HepG2 (cell line): ENCODE results near the gene LONP1. TPM values are rescaled to one million over a fixed set of nuclear protein-coding genes. Genes with fewer than 3 reads are reported as not detected.

Experiments
- CAMTA2 ChIP-seq: sonication (generic); formaldehyde crosslinking; IDR thresholded peaks from 2 replicates; pipeline ENCODE4 v1.4.0; 2020; ENCODE audit warnings: mild to moderate bottlenecking, missing genetic modification reagents, borderline replicate concordance
- CHD4 ChIP-seq: fragments of 200-600 bp; sonication (generic); IDR thresholded peaks from 2 replicates; pipeline ENCODE4 v1.7.0; 2017; ENCODE audit warnings: mild to moderate bottlenecking, low read length, borderline replicate concordance
- ELF1 ChIP-seq: sonication (generic); formaldehyde crosslinking; IDR thresholded peaks from 2 replicates; pipeline ENCODE4 v1.4.0; 2020; ENCODE audit warnings: missing genetic modification reagents
- HDAC1 ChIP-seq: sonication (generic); formaldehyde crosslinking; IDR thresholded peaks from 2 replicates; pipeline ENCODE4 v1.5.1; 2020; ENCODE audit warnings: mild to moderate bottlenecking, missing genetic modification reagents
- HNRNPK ChIP-seq: fragments of 200-400 bp; formaldehyde crosslinking; IDR thresholded peaks from 2 replicates; pipeline ENCODE4 v1.6.1; 2018; ENCODE audit warnings: low read length, low read depth, moderate library complexity, mild to moderate bottlenecking; ENCODE audit not compliant: poor library complexity, severe bottlenecking
- HNRNPL ChIP-seq: fragments of 200-400 bp; formaldehyde crosslinking; IDR thresholded peaks from 2 replicates; pipeline ENCODE4 v1.6.1; 2017; ENCODE audit warnings: mild to moderate bottlenecking, low read depth, low read length
- HOXA9 ChIP-seq: sonication (generic); formaldehyde crosslinking; IDR thresholded peaks from 2 replicates; pipeline ENCODE4 v1.8.1; 2022; ENCODE audit warnings: missing genetic modification reagents, mild to moderate bottlenecking, moderate library complexity, borderline replicate concordance
- HOXD1 ChIP-seq: sonication (generic); formaldehyde crosslinking; IDR thresholded peaks from 2 replicates; pipeline ENCODE4 v1.5.0; 2020; ENCODE audit warnings: missing genetic modification reagents
- KDM2A ChIP-seq: sonication (generic); formaldehyde crosslinking; IDR thresholded peaks from 2 replicates; pipeline ENCODE4 v1.4.0; 2020; ENCODE audit warnings: low read depth, missing genetic modification reagents, borderline replicate concordance
- NR2F2 ChIP-seq: IDR thresholded peaks from 2 replicates; pipeline ENCODE4 v1.6.1; 2012; ENCODE audit warnings: low read depth, inconsistent platforms, borderline replicate concordance
- SCMH1 ChIP-seq: sonication (generic); formaldehyde crosslinking; IDR thresholded peaks from 2 replicates; pipeline ENCODE4 v1.9.0; 2021; ENCODE audit warnings: missing genetic modification reagents, mild to moderate bottlenecking, borderline replicate concordance
- SRSF4 ChIP-seq: fragments of 200-400 bp; formaldehyde crosslinking; IDR thresholded peaks from one replicate; pipeline ENCODE4 v1.6.1; 2018; ENCODE audit warnings: mild to moderate bottlenecking, low read depth, low read length, moderate library complexity; ENCODE audit not compliant: poor library complexity, severe bottlenecking
- ZBTB42 ChIP-seq: sonication (generic); formaldehyde crosslinking; IDR thresholded peaks from 2 replicates; pipeline ENCODE4 v1.5.0; 2020; ENCODE audit warnings: mild to moderate bottlenecking, missing genetic modification reagents
- ZNF264 ChIP-seq: sonication (generic); formaldehyde crosslinking; IDR thresholded peaks from 2 replicates; pipeline ENCODE4 v1.4.0; 2020; ENCODE audit warnings: missing genetic modification reagents
- ZNF33B ChIP-seq: sonication (generic); formaldehyde crosslinking; IDR thresholded peaks from 2 replicates; pipeline ENCODE4 v1.5.1; 2020; ENCODE audit warnings: mild to moderate bottlenecking, missing genetic modification reagents
- ZNF766 ChIP-seq: sonication (generic); formaldehyde crosslinking; IDR thresholded peaks from 2 replicates; pipeline ENCODE4 v1.5.0; 2020; ENCODE audit warnings: missing genetic modification reagents, borderline replicate concordance
- ZNF841 ChIP-seq: sonication (generic); formaldehyde crosslinking; IDR thresholded peaks from 2 replicates; pipeline ENCODE4 v1.8.1; 2023; ENCODE audit warnings: missing genetic modification reagents, borderline replicate concordance
- polyA plus RNA-seq, 8 experiments: library from polyadenylated mRNA; depleted of rRNA in 3 of 8; stranded (reverse) in 7 of 8; unstranded in 1 of 8; fragments of >200 nt; fragmentation: Illumina TruSeq in 4 of 8; extraction: Trizol in 4 of 8; gene quantifications; 2 replicates each; pipeline versions ENCODE4 v1.2.1 to v1.2.3, GENCODE V29; 2011 to 2016; ENCODE audit warnings: low read depth in 4 of 8, missing spikeins in 1 of 8, mixed read lengths in 1 of 8; ENCODE audit not compliant: insufficient read depth in 1 of 8
- total RNA-seq, 5 experiments: library from RNA; depleted of rRNA; stranded (reverse); fragments of >200 nt; fragmentation: Illumina TruSeq; extraction: Trizol; gene quantifications; 2 replicates each; pipeline ENCODE4 v1.2.3, GENCODE V29; 2016; ENCODE audit warnings: low read depth in 1 of 5
- TF ChIP-seq, protein P1 (sequence below): sonication (generic); formaldehyde crosslinking; IDR thresholded peaks from 2 replicates; pipeline ENCODE4 v1.5.0; 2020; ENCODE audit warnings: mild to moderate bottlenecking, missing genetic modification reagents
- TF ChIP-seq, protein P2 (sequence below): sonication (generic); formaldehyde crosslinking; IDR thresholded peaks from 2 replicates; pipeline ENCODE4 v1.8.1; 2023; ENCODE audit warnings: missing genetic modification reagents, inconsistent platforms, borderline replicate concordance
- TF ChIP-seq, protein P3 (sequence below): sonication (generic); formaldehyde crosslinking; IDR thresholded peaks from 2 replicates; pipeline ENCODE4 v1.4.0; 2020; ENCODE audit warnings: missing genetic modification reagents, borderline replicate concordance

The LONP1 gene
- total and polyA plus RNA-seq, 2 of the 13 experiments (the other 11 are each of a cell fraction or from before 2014, with no cell fraction given): 59.5 to 76.8 TPM

DNA sequence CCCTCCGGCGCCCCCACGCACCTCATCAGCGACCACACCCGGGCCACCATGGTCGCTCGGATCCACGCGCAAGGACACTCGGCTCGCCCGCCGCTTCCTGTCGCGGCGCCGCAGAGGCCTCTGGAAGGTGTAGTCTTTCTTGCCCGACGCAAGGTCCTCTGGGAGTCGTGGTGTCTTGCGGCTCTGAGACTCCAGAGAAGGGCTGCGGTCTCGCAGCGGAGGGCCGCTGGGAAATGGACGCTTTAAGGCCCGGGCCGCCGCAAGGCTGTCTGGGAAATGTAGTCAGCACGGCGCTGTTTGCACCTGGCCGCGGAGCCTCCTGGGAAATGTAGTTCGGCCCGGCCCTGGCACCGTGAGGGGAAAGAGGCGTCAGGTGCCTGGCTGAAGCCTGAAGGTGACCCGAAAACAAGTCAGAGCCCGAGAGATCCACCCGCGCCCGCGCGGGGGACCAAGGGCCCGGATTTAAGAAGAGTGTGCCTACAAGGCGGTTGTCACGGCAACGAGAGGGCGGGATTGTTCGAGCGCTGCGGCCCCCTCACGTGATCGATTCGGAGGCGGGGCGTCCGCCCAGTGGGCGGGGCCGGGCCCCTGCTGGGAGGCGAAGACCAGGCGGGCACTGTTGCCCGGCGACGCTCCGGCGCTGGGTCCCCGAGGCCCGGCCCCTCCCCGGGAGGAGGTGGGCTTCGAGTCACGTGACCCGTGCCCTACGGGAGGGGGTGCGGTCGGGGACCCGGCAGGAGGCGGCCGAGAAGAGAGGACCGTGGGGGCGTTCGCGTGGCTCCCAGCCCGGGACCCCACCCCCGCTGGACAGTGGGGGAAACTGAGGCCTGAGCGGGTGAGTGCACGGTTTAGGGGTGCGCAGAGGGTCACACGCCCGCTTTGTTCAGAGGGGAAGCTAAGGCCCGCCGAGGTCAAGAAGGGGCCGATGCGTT, 39.2 kb downstream of the LONP1 start, which contains the start of the genes HSD11B1L and MICOS13 (continued):
- TF ChIP-seq HDAC1 (CRISPR knock-in tag): peak; percentile 88
- no peak for TF ChIP-seq NR2F2
- TF ChIP-seq HNRNPL: no peak
- peak; percentile 97 for TF ChIP-seq ELF1 (CRISPR knock-in tag)
- no peak for TF ChIP-seq ZNF33B (CRISPR knock-in tag)
- TF ChIP-seq SCMH1 (CRISPR knock-in tag): no peak
- no peak; the same call in 1 of the 2 replicates for TF ChIP-seq HOXD1 (CRISPR knock-in tag)
- 0 out of 2 replicates have a peak, but pooled peaks have one; percentile 40 for TF ChIP-seq ZNF766 (CRISPR knock-in tag)
- TF ChIP-seq, protein P1, sequence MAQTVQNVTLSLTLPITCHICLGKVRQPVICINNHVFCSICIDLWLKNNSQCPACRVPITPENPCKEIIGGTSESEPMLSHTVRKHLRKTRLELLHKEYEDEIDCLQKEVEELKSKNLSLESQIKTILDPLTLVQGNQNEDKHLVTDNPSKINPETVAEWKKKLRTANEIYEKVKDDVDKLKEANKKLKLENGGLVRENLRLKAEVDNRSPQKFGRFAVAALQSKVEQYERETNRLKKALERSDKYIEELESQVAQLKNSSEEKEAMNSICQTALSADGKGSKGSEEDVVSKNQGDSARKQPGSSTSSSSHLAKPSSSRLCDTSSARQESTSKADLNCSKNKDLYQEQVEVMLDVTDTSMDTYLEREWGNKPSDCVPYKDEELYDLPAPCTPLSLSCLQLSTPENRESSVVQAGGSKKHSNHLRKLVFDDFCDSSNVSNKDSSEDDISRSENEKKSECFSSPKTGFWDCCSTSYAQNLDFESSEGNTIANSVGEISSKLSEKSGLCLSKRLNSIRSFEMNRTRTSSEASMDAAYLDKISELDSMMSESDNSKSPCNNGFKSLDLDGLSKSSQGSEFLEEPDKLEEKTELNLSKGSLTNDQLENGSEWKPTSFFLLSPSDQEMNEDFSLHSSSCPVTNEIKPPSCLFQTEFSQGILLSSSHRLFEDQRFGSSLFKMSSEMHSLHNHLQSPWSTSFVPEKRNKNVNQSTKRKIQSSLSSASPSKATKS: no peak
- TF ChIP-seq, protein P2, sequence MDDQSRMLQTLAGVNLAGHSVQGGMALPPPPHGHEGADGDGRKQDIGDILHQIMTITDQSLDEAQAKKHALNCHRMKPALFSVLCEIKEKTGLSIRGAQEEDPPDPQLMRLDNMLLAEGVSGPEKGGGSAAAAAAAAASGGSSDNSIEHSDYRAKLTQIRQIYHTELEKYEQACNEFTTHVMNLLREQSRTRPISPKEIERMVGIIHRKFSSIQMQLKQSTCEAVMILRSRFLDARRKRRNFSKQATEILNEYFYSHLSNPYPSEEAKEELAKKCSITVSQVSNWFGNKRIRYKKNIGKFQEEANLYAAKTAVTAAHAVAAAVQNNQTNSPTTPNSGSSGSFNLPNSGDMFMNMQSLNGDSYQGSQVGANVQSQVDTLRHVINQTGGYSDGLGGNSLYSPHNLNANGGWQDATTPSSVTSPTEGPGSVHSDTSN (CRISPR knock-in tag): no peak
- 0 out of 2 replicates have a peak, but pooled peaks have one; percentile 8 for TF ChIP-seq ZNF264
- no peak for TF ChIP-seq ZBTB42 (CRISPR knock-in tag)
- no peak for TF ChIP-seq CHD4
- TF ChIP-seq HNRNPK: no peak
- 0 out of 2 replicates have a peak, but pooled peaks have one; percentile 73 for TF ChIP-seq CAMTA2 (CRISPR knock-in tag)
- peak; percentile 78 for TF ChIP-seq KDM2A
- no peak for TF ChIP-seq ZNF841 (CRISPR knock-in tag)
- no peak for TF ChIP-seq SRSF4
- no peak for TF ChIP-seq HOXA9
- TF ChIP-seq, protein P3, sequence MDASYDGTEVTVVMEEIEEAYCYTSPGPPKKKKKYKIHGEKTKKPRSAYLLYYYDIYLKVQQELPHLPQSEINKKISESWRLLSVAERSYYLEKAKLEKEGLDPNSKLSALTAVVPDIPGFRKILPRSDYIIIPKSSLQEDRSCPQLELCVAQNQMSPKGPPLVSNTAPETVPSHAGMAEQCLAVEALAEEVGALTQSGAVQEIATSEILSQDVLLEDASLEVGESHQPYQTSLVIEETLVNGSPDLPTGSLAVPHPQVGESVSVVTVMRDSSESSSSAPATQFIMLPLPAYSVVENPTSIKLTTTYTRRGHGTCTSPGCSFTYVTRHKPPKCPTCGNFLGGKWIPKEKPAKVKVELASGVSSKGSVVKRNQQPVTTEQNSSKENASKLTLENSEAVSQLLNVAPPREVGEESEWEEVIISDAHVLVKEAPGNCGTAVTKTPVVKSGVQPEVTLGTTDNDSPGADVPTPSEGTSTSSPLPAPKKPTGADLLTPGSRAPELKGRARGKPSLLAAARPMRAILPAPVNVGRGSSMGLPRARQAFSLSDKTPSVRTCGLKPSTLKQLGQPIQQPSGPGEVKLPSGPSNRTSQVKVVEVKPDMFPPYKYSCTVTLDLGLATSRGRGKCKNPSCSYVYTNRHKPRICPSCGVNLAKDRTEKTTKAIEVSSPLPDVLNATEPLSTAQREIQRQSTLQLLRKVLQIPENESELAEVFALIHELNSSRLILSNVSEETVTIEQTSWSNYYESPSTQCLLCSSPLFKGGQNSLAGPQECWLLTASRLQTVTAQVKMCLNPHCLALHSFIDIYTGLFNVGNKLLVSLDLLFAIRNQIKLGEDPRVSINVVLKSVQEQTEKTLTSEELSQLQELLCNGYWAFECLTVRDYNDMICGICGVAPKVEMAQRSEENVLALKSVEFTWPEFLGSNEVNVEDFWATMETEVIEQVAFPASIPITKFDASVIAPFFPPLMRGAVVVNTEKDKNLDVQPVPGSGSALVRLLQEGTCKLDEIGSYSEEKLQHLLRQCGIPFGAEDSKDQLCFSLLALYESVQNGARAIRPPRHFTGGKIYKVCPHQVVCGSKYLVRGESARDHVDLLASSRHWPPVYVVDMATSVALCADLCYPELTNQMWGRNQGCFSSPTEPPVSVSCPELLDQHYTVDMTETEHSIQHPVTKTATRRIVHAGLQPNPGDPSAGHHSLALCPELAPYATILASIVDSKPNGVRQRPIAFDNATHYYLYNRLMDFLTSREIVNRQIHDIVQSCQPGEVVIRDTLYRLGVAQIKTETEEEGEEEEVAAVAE (CRISPR knock-in tag): 0 out of 2 replicates have a peak, but pooled peaks have one; percentile 26
